GM12878 (cell line): ENCODE data around the gene RBBP6. TPM values are rescaled to one million over a fixed set of nuclear protein-coding genes. Genes with fewer than 3 reads are reported as not detected.

Experiments
- BRCA1 ChIP-seq: IDR thresholded peaks from 2 replicates; pipeline ENCODE4 v1.6.1; 2011; ENCODE audit warnings: low read depth, low read length, improper control_type of control experiment
- JUND ChIP-seq: IDR thresholded peaks from 2 replicates; pipeline ENCODE4 v1.6.1; 2012; ENCODE audit warnings: low read depth, mild to moderate bottlenecking, low read length, improper control_type of control experiment, moderate library complexity
- MYC ChIP-seq: IDR thresholded peaks from 2 replicates; pipeline ENCODE4 v1.6.1; 2011; ENCODE audit warnings: mild to moderate bottlenecking, low read length, moderate library complexity, inconsistent platforms; ENCODE audit not compliant: insufficient read depth, insufficient replicate concordance, insufficient read length, severe bottlenecking
- NFYA ChIP-seq: IDR thresholded peaks from 2 replicates; pipeline ENCODE4 v1.6.1; 2011; ENCODE audit warnings: low read depth, mild to moderate bottlenecking, low read length, improper control_type of control experiment, borderline replicate concordance
- NR2F1 ChIP-seq: fragments of 450-650 bp; conservative IDR thresholded peaks from 2 replicates; pipeline ENCODE4 v1.6.1; 2017; ENCODE audit warnings: mild to moderate bottlenecking
- NRF1 ChIP-seq: conservative IDR thresholded peaks from 2 replicates; pipeline ENCODE4 v1.6.1; 2011; ENCODE audit warnings: mild to moderate bottlenecking, low read depth, low read length, improper control_type of control experiment
- POLR2AphosphoS2 ChIP-seq: IDR thresholded peaks from 2 replicates; pipeline ENCODE4 v1.6.1; 2011; ENCODE audit warnings: low read depth, mild to moderate bottlenecking, low read length, improper control_type of control experiment, moderate library complexity
- RAD51 ChIP-seq: fragments of 450-650 bp; IDR thresholded peaks from 2 replicates; pipeline ENCODE4 v1.6.1; 2016; ENCODE audit warnings: moderate library complexity, mild to moderate bottlenecking, inconsistent platforms
- RBBP5 ChIP-seq: fragments of 200-600 bp; sonication (generic); conservative IDR thresholded peaks from 2 replicates; pipeline ENCODE4 v1.6.1; 2016
- RFX5 ChIP-seq: IDR thresholded peaks from 2 replicates; pipeline ENCODE4 v1.6.1; 2011; ENCODE audit warnings: low read depth, low read length, improper control_type of control experiment
- SMC3 ChIP-seq: IDR thresholded peaks from 2 replicates; pipeline ENCODE4 v1.6.1; 2011; ENCODE audit warnings: low read length, improper control_type of control experiment, borderline replicate concordance
- ZNF207 ChIP-seq: fragments of 450-650 bp; IDR thresholded peaks from 2 replicates; pipeline ENCODE4 v1.6.1; 2014; ENCODE audit warnings: antibody characterized with exemption, mild to moderate bottlenecking, borderline replicate concordance
- polyA plus RNA-seq, 11 experiments: library from polyadenylated mRNA; depleted of rRNA in 4 of 11; unstranded in 6 of 11; stranded (reverse) in 5 of 11; fragments of >200 nt; fragmentation: Nextera tagmentation in 4 of 11; fragmentation: Illumina TruSeq in 1 of 11; extraction: Ambion mirVana in 4 of 11; extraction: Trizol in 1 of 11; gene quantifications; 1 replicate in 1 of 11; 2 replicates in 10 of 11; pipeline versions ENCODE4 v1.2.1 to v1.2.3, GENCODE V29; 2011 to 2016; ENCODE audit warnings: inconsistent platforms in 2 of 11, missing spikeins in 2 of 11, low read depth in 1 of 11
- total RNA-seq, 4 experiments: library from RNA; depleted of rRNA in 3 of 4; stranded (reverse); fragments of >200 nt in 3 of 4; fragmentation: Illumina TruSeq in 1 of 4; extraction: Trizol in 1 of 4; gene quantifications; 2 replicates each; pipeline versions ENCODE4 v1.2.1 to v1.2.3, GENCODE V29; 2013 to 2021
- TF ChIP-seq, protein P1 (sequence below), 3 experiments: IDR thresholded peaks in 2 of 3; conservative IDR thresholded peaks in 1 of 3; 2 replicates each; pipeline ENCODE4 v1.5.1; 2011; ENCODE audit warnings: low read depth in 3 of 3, low read length in 3 of 3, mild to moderate bottlenecking in 3 of 3, control low read depth in 2 of 3, moderate library complexity in 2 of 3, inconsistent platforms in 1 of 3, mixed read lengths in 1 of 3; ENCODE audit not compliant: control insufficient read depth in 2 of 3, insufficient read depth in 1 of 3; ENCODE audit errors: extremely low read depth in 1 of 3
- TF ChIP-seq, protein P2 (sequence below): fragments of 450-650 bp; IDR thresholded peaks from 2 replicates; pipeline ENCODE4 v1.6.1; 2016; ENCODE audit warnings: mild to moderate bottlenecking
- TF ChIP-seq, protein P3 (sequence below): fragments of 450-650 bp; IDR thresholded peaks from 2 replicates; pipeline ENCODE4 v1.6.1; 2018; ENCODE audit warnings: borderline replicate concordance, mild to moderate bottlenecking; ENCODE audit not compliant: partially characterized antibody
- TF ChIP-seq, protein P4 (sequence below): IDR thresholded peaks from 2 replicates; pipeline ENCODE4 v1.6.1; 2011; ENCODE audit warnings: low read depth, low read length, improper control_type of control experiment, borderline replicate concordance
- TF ChIP-seq, protein P5 (sequence below): IDR thresholded peaks from 2 replicates; pipeline ENCODE4 v1.6.1; 2012; ENCODE audit warnings: improper control_type of control experiment, low read depth, low read length; ENCODE audit not compliant: insufficient replicate concordance

Gene RBBP6
- total and polyA plus RNA-seq, 10 of the 15 experiments (the other 5 are each of a cell fraction or from before 2014, with no cell fraction given): 16.9 to 80.2 (median 36.5) TPM

DNA sequence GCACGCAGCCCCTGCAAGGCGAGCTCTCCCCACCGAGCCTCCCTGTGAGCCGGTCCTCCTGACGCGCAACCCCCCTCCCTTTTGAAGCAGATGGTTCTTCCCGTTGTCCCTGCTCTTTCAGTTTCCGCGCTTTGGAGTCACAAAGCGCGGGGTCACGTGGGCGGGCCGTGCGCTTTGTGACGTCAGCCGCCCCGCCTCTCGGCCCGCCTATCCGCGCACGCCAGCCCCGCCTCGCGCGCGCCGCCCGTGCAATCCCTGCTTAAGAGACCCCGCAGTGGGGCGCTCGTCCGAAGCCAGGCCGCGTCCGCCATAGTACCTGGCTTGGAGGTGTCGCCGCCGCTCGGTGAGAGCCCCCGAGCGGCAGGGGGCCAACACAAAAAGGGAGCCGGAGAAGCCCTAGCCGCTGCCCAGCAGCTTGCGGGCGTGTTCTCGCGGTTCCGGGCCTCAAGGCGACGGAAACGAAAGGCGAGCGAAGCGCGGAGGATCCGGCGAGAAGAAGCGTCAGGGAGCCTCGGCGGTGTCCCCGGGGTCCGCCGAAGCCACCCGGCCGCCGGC, at the start of gene RBBP6 (continued):
- TF ChIP-seq JUND (peak; percentile 96), RBBP5 (no peak), NRF1 (no peak), POLR2AphosphoS2 (peak; percentile 50; the same call in 1 of the 2 replicates), RFX5 (0 out of 2 replicates have a peak, but pooled peaks have one; percentile 16), NFYA (no peak), NR2F1 (0 out of 2 replicates have a peak, but pooled peaks have one; percentile 10), ZNF207 (peak; percentile 24; the same call in 1 of the 2 replicates), BRCA1 (no peak; the same call in 1 of the 2 replicates), RAD51 (peak; percentile 92), SMC3 (no peak), MYC (no peak)
- TF ChIP-seq, protein P1, sequence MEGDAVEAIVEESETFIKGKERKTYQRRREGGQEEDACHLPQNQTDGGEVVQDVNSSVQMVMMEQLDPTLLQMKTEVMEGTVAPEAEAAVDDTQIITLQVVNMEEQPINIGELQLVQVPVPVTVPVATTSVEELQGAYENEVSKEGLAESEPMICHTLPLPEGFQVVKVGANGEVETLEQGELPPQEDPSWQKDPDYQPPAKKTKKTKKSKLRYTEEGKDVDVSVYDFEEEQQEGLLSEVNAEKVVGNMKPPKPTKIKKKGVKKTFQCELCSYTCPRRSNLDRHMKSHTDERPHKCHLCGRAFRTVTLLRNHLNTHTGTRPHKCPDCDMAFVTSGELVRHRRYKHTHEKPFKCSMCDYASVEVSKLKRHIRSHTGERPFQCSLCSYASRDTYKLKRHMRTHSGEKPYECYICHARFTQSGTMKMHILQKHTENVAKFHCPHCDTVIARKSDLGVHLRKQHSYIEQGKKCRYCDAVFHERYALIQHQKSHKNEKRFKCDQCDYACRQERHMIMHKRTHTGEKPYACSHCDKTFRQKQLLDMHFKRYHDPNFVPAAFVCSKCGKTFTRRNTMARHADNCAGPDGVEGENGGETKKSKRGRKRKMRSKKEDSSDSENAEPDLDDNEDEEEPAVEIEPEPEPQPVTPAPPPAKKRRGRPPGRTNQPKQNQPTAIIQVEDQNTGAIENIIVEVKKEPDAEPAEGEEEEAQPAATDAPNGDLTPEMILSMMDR (IDR thresholded peaks at IDR 0.05 in 2 of 3, conservative IDR thresholded peaks at IDR 0.05 in 1 of 3; ENCODE audit: control insufficient read depth in 2 of 3, extremely low read depth in 1 of 3, insufficient read depth in 1 of 3, low read depth in 3 of 3, low read length in 3 of 3): peak; percentile 19 to 50 (median 29); a peak in 3 of 6 replicates
- TF ChIP-seq, protein P2, sequence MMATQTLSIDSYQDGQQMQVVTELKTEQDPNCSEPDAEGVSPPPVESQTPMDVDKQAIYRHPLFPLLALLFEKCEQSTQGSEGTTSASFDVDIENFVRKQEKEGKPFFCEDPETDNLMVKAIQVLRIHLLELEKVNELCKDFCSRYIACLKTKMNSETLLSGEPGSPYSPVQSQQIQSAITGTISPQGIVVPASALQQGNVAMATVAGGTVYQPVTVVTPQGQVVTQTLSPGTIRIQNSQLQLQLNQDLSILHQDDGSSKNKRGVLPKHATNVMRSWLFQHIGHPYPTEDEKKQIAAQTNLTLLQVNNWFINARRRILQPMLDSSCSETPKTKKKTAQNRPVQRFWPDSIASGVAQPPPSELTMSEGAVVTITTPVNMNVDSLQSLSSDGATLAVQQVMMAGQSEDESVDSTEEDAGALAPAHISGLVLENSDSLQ: no peak
- TF ChIP-seq, protein P3, sequence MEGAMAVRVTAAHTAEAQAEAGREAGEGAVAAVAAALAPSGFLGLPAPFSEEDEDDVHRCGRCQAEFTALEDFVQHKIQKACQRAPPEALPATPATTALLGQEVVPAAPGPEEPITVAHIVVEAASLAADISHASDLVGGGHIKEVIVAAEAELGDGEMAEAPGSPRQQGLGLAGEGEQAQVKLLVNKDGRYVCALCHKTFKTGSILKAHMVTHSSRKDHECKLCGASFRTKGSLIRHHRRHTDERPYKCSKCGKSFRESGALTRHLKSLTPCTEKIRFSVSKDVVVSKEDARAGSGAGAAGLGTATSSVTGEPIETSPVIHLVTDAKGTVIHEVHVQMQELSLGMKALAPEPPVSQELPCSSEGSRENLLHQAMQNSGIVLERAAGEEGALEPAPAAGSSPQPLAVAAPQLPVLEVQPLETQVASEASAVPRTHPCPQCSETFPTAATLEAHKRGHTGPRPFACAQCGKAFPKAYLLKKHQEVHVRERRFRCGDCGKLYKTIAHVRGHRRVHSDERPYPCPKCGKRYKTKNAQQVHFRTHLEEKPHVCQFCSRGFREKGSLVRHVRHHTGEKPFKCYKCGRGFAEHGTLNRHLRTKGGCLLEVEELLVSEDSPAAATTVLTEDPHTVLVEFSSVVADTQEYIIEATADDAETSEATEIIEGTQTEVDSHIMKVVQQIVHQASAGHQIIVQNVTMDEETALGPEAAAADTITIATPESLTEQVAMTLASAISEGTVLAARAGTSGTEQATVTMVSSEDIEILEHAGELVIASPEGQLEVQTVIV: peak; percentile 54
- TF ChIP-seq, protein P4, sequence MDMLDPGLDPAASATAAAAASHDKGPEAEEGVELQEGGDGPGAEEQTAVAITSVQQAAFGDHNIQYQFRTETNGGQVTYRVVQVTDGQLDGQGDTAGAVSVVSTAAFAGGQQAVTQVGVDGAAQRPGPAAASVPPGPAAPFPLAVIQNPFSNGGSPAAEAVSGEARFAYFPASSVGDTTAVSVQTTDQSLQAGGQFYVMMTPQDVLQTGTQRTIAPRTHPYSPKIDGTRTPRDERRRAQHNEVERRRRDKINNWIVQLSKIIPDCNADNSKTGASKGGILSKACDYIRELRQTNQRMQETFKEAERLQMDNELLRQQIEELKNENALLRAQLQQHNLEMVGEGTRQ: peak; percentile 90
- TF ChIP-seq, protein P5, sequence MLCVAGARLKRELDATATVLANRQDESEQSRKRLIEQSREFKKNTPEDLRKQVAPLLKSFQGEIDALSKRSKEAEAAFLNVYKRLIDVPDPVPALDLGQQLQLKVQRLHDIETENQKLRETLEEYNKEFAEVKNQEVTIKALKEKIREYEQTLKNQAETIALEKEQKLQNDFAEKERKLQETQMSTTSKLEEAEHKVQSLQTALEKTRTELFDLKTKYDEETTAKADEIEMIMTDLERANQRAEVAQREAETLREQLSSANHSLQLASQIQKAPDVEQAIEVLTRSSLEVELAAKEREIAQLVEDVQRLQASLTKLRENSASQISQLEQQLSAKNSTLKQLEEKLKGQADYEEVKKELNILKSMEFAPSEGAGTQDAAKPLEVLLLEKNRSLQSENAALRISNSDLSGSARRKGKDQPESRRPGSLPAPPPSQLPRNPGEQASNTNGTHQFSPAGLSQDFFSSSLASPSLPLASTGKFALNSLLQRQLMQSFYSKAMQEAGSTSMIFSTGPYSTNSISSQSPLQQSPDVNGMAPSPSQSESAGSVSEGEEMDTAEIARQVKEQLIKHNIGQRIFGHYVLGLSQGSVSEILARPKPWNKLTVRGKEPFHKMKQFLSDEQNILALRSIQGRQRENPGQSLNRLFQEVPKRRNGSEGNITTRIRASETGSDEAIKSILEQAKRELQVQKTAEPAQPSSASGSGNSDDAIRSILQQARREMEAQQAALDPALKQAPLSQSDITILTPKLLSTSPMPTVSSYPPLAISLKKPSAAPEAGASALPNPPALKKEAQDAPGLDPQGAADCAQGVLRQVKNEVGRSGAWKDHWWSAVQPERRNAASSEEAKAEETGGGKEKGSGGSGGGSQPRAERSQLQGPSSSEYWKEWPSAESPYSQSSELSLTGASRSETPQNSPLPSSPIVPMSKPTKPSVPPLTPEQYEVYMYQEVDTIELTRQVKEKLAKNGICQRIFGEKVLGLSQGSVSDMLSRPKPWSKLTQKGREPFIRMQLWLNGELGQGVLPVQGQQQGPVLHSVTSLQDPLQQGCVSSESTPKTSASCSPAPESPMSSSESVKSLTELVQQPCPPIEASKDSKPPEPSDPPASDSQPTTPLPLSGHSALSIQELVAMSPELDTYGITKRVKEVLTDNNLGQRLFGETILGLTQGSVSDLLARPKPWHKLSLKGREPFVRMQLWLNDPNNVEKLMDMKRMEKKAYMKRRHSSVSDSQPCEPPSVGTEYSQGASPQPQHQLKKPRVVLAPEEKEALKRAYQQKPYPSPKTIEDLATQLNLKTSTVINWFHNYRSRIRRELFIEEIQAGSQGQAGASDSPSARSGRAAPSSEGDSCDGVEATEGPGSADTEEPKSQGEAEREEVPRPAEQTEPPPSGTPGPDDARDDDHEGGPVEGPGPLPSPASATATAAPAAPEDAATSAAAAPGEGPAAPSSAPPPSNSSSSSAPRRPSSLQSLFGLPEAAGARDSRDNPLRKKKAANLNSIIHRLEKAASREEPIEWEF: no peak
